Kidney (tissue), 14 donors: ENCODE results near the gene MIS12. TPM values are rescaled to one million over a fixed set of nuclear protein-coding genes. Genes with fewer than 3 reads are reported as not detected.

ENCODE experiments used
- DNase-seq, 5 donors: peaks; one replicate each; pipeline ENCODE4 v3.0.0-alpha.2; 2013 to 2020
- FAIRE-seq: peaks from 2 replicates; lab custom pipeline; 2012; peaks lifted over from hg19 to GRCh38; lab: Jason Lieb, UNC
- H3K27ac ChIP-seq, 2 donors: one replicate each; pipeline ENCODE4 v1.7.0; 2013; ENCODE audit warnings: low read depth in 2 of 2, low read length in 2 of 2, inconsistent platforms in 1 of 2
- H3K27me3 ChIP-seq: one replicate; pipeline ENCODE4 v1.7.1; 2013; ENCODE audit warnings: low read length, inconsistent platforms; ENCODE audit not compliant: control insufficient read depth, insufficient read depth
- H3K36me3 ChIP-seq, 3 donors: one replicate each; pipeline versions ENCODE4 v1.7.0 to v1.7.1; 2013; ENCODE audit warnings: low read length in 3 of 3, control low read depth in 1 of 3, inconsistent platforms in 1 of 3; ENCODE audit not compliant: insufficient read depth in 3 of 3, control insufficient read depth in 2 of 3
- H3K4me1 ChIP-seq, 3 donors: one replicate each; pipeline versions ENCODE4 v1.7.0 to v1.7.1; 2013; ENCODE audit warnings: low read length in 3 of 3, inconsistent platforms in 1 of 3, low read depth in 1 of 3; ENCODE audit not compliant: control insufficient read depth in 2 of 3, insufficient read depth in 2 of 3
- H3K4me3 ChIP-seq, 3 donors: one replicate each; pipeline versions ENCODE4 v1.7.0 to v1.8.1; 2013; ENCODE audit warnings: low read length in 3 of 3, control low read depth in 1 of 3, inconsistent platforms in 1 of 3
- H3K9ac ChIP-seq, 3 donors: one replicate each; pipeline versions ENCODE4 v1.7.0 to v1.7.1; 2013; ENCODE audit warnings: low read length in 3 of 3, control low read depth in 1 of 3, inconsistent platforms in 1 of 3
- H3K9me3 ChIP-seq, 3 donors: one replicate each; pipeline versions ENCODE4 v1.7.0 to v1.7.1; 2013; ENCODE audit warnings: low read length in 3 of 3, control low read depth in 1 of 3, inconsistent platforms in 1 of 3; ENCODE audit not compliant: control insufficient read depth in 2 of 3, insufficient read depth in 1 of 3
- intact Hi-C: fragments of 100-400 bp; cut with DNase I; formaldehyde crosslinking; loops from one replicate; pipeline ENCODE4 v1.11.1; 2022
- polyA plus RNA-seq: library from polyadenylated mRNA; stranded (reverse); fragments of 350-450 nt; fragmentation: Illumina TruSeq; extraction: RNeasy Lipid Tissue Mini Kit (QIAGEN cat#74804); gene quantifications from one replicate; pipeline ENCODE4 v1.2.3, GENCODE V29; 2014; ENCODE audit warnings: low read depth, low replicate concordance; ENCODE audit not compliant: insufficient read depth
- total RNA-seq: library from RNA; stranded (reverse); fragmentation: NEBNext Ultra II Directional; extraction: Animal tissue kit (Norgen Biotek cat#: 25700); gene quantifications from one replicate; pipeline ENCODE4 v1.2.1, GENCODE V29; 2021
- TF ChIP-seq, protein P1 (sequence below): IDR thresholded peaks from 3 replicates; pipeline ENCODE4 v1.5.1; 2012; ENCODE audit warnings: mild to moderate bottlenecking, moderate library complexity, borderline replicate concordance; ENCODE audit not compliant: insufficient read depth; ENCODE audit errors: extremely low read depth
- donor health status: control.
- donor health status: control.
- donor health status: control.
- donor health status: control.
- donor health status: control.
- donor health status: DM: yes; HTN: yes; CAD: no.
- donor health status: Normal renal cell carcinoma (clear cell type).

The MIS12 gene
- total and polyA plus RNA-seq, 2 donors from 2014 or later, result 9.6 to 17.4 TPM

DNA sequence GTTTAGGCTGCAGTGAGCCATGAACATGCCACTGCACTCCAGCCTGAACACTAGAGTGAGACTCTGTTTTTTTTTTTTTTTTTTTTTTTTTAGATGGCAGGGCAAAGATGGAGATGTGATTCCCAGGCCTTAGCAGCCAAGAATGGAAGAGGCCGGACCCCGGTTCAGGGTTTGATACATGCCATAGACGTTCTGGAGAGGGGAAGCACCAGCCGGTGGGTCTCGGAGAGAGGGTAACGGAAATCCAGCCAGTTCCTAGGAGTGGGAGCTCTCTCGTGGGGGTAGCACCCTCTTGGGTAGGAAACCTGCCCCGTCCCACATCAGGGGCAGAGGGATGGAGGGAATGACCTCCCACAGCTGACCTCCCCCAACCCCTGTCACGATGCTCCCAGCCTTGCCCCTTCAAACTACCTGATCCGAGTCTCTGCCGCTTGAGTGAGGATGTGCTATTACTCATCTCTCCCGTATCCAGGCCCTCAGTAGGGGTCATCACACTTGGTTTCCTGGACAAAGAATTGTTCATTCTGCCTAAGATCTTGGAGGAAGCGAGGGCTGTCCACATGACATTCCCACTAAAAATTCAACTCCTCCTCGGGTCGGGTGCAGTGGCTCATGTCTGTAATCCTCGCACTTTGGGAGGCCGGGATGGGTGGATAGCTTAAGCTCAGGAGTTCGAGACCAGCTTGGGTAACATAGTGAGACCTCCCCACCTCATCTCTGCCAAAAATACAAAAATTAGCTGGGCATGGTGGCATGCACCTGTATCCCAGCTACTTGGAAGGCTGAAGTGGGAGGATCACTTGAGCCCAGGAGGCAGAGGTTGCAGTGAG lies 47.3 kb downstream of the MIS12 start:
- no peak overlapping the region for H3K9ac ChIP-seq
- intact Hi-C loops, result no loop called here
- H3K36me3 ChIP-seq, result no peaks in the 10 kb centered on the region
- no peaks in the 10 kb centered on the region for H3K4me1 ChIP-seq
- H3K27ac ChIP-seq, result no peak overlapping the region
- peak in 1 of 5 donors; percentile 34 for DNase-seq
- FAIRE-seq, result no peak
- TF ChIP-seq, protein P1, sequence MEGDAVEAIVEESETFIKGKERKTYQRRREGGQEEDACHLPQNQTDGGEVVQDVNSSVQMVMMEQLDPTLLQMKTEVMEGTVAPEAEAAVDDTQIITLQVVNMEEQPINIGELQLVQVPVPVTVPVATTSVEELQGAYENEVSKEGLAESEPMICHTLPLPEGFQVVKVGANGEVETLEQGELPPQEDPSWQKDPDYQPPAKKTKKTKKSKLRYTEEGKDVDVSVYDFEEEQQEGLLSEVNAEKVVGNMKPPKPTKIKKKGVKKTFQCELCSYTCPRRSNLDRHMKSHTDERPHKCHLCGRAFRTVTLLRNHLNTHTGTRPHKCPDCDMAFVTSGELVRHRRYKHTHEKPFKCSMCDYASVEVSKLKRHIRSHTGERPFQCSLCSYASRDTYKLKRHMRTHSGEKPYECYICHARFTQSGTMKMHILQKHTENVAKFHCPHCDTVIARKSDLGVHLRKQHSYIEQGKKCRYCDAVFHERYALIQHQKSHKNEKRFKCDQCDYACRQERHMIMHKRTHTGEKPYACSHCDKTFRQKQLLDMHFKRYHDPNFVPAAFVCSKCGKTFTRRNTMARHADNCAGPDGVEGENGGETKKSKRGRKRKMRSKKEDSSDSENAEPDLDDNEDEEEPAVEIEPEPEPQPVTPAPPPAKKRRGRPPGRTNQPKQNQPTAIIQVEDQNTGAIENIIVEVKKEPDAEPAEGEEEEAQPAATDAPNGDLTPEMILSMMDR, result no peak
- no peak overlapping the region for H3K4me3 ChIP-seq
- no peaks in the 10 kb centered on the region for H3K9me3 ChIP-seq
- H3K27me3 ChIP-seq, result no peaks in the 10 kb centered on the region

DNA sequence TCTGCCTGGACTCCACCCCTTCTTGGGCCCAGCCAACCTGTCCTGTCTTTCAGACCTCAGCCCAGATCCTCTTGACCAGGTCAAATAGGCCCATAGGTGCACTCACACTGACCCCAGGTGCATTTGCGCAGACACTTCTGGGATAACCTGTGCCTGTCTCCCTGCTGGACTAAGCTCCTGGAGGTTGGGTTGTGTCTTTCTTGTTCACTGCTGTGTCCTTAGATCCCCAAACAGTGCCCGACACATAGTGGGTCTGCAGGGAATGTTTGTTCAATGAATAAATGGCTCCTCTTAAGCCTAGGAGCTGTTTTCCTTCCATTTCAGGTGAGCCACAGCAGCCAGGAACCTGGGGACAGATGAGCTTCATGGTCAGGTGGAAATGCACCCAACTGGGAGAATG lies 49.1 kb downstream of the MIS12 start:
- Histone ChIP-seq H3K36me3 (no peaks in the 10 kb centered on the region), H3K4me1 (no peaks in the 10 kb centered on the region), H3K9ac (no peak overlapping the region), H3K27ac (no peak overlapping the region), H3K27me3 (no peaks in the 10 kb centered on the region), H3K9me3 (no peaks in the 10 kb centered on the region), H3K4me3 (no peak overlapping the region)
- TF ChIP-seq, protein P1, result no peak
- DNase-seq (no peak), FAIRE-seq (no peak)
- intact Hi-C loops, result no loop called here

DNA sequence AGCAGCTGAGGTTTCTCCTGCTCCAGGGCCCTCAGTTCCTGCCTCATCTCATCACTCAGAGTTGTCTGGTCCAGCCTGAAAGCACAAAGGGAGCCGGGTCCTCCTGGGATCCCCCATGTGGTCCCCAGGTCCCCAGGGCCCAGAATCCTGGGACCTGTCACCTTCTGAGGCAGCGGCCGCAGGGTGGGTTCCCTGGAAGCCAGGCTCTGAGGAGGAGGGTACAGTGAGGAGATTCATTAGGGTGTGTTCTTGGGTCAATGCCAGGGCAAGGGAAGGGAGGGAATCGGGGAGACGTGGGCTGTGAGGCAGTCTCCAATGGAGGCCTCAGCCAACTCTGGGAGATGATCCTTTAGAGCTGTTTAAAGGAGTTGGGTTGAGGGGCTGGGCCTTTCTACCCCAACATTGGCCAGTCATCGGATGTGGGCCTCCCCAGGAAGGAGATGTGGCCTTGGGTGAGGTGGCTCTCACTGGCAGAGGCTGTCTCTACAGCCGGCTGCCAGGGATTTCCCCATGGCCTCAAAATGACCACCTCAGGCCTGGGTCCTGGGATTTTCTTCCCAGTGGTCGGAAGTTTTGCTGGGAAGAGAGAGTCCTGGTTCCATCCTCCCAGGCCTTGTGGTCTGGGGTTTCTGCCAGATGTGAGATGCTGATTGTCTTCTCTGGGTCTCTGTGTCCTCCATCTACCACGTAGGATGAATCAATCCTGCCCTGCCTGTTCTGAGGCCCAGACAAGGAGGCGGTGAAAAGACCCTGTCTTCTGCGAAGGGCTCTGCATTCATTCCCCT lies 50.7 kb downstream of the MIS12 start:
- no peaks in the 10 kb centered on the region for H3K4me1 ChIP-seq
- no peaks in the 10 kb centered on the region for H3K27me3 ChIP-seq
- H3K4me3 ChIP-seq, result no peak overlapping the region
- H3K9ac ChIP-seq, result no peak overlapping the region
- intact Hi-C loops, result no loop called here
- FAIRE-seq (no peak), DNase-seq (no peak)
- H3K27ac ChIP-seq, result no peak overlapping the region
- TF ChIP-seq, protein P1, result no peak
- no peaks in the 10 kb centered on the region for H3K9me3 ChIP-seq
- no peaks in the 10 kb centered on the region for H3K36me3 ChIP-seq
